Hepatocyte (in vitro differentiated cells): ENCODE measurements around the gene MORN4. TPM values are rescaled to one million over a fixed set of nuclear protein-coding genes. Genes with fewer than 3 reads are reported as not detected.

Experiments
- DNase-seq: peaks from one replicate; pipeline ENCODE4 v3.0.0-alpha.2; 2016; ENCODE audit warnings: low spot score
- H2AFZ ChIP-seq: fragments of 200-600 bp; sonication (generic); 2 replicates; pipeline ENCODE4 v1.6.0; 2016; ENCODE audit warnings: antibody characterized with exemption, mild to moderate bottlenecking
- H3K27ac ChIP-seq: fragments of 200-600 bp; sonication (generic); 2 replicates; pipeline ENCODE4 v1.5.1; 2016; ENCODE audit warnings: mild to moderate bottlenecking
- H3K27me3 ChIP-seq: fragments of 200-600 bp; sonication (generic); 2 replicates; pipeline ENCODE4 v1.6.1; 2016
- H3K36me3 ChIP-seq: fragments of 200-600 bp; sonication (generic); replicated peaks from 2 replicates; pipeline ENCODE4 v1.5.1; 2016; ENCODE audit warnings: low read depth; ENCODE audit not compliant: insufficient read depth
- H3K4me1 ChIP-seq: fragments of 200-600 bp; sonication (generic); 2 replicates; pipeline ENCODE4 v1.5.1; 2016; ENCODE audit warnings: mild to moderate bottlenecking, moderate library complexity; ENCODE audit not compliant: insufficient read depth
- H3K4me2 ChIP-seq: fragments of 200-600 bp; sonication (generic); 2 replicates; pipeline ENCODE4 v1.6.0; 2016
- H3K4me3 ChIP-seq: fragments of 200-600 bp; sonication (generic); 2 replicates; pipeline ENCODE4 v1.5.1; 2016; ENCODE audit warnings: mild to moderate bottlenecking
- H3K79me2 ChIP-seq: fragments of 200-600 bp; sonication (generic); 2 replicates; pipeline ENCODE4 v1.6.0; 2017; ENCODE audit warnings: mild to moderate bottlenecking
- H3K9me2 ChIP-seq: fragments of 200-600 bp; sonication (generic); replicated peaks from 2 replicates; pipeline ENCODE4 v1.6.0; 2017; ENCODE audit warnings: mild to moderate bottlenecking; ENCODE audit not compliant: insufficient read depth
- H3K9me3 ChIP-seq: fragments of 200-600 bp; sonication (generic); 2 replicates; pipeline ENCODE4 v1.5.1; 2016; ENCODE audit warnings: low read depth, mild to moderate bottlenecking
- H4K20me1 ChIP-seq: fragments of 200-600 bp; sonication (generic); 2 replicates; pipeline ENCODE4 v1.6.0; 2016; ENCODE audit warnings: mild to moderate bottlenecking; ENCODE audit not compliant: insufficient read depth, poor library complexity, severe bottlenecking
- EZH2 ChIP-seq: fragments of 200-600 bp; sonication (generic); IDR thresholded peaks from 2 replicates; pipeline ENCODE4 v1.6.1; 2016; ENCODE audit warnings: antibody characterized with exemption, mild to moderate bottlenecking, borderline replicate concordance
- EZH2phosphoT487 ChIP-seq: fragments of 200-600 bp; sonication (generic); IDR thresholded peaks from one replicate; pipeline ENCODE4 v1.6.1; 2018; ENCODE audit warnings: antibody characterized with exemption, mild to moderate bottlenecking, low read depth, moderate library complexity; ENCODE audit not compliant: unreplicated experiment, severe bottlenecking
- WGBS: methylation state at CpG from one replicate; pipeline ENCODE4 v1.1.6; 2016; ENCODE audit warnings: low lambda C conversion rate; ENCODE audit errors: missing lambda C conversion rate; 5-methylcytosine and 5-hydroxymethylcytosine counted together
- polyA plus RNA-seq: library from polyadenylated mRNA; unstranded; fragments of >200 nt; fragmentation: Nextera tagmentation; extraction: Ambion mirVana; gene quantifications from 2 replicates; pipeline ENCODE4 v1.2.1, GENCODE V29; 2016
- total RNA-seq: library from RNA; depleted of rRNA; stranded (reverse); fragments of >200 nt; gene quantifications from 2 replicates; pipeline ENCODE4 v1.2.3, GENCODE V29; 2014
- TF ChIP-seq, protein P1 (sequence below): fragments of 200-600 bp; sonication (generic); IDR thresholded peaks from 2 replicates; pipeline ENCODE4 v1.5.1; 2016; ENCODE audit warnings: antibody characterized with exemption, mild to moderate bottlenecking; ENCODE audit not compliant: poor library complexity

Gene MORN4
- total and polyA plus RNA-seq, 2 experiments from 2014 or later = 8.5 to 15.6 TPM

DNA sequence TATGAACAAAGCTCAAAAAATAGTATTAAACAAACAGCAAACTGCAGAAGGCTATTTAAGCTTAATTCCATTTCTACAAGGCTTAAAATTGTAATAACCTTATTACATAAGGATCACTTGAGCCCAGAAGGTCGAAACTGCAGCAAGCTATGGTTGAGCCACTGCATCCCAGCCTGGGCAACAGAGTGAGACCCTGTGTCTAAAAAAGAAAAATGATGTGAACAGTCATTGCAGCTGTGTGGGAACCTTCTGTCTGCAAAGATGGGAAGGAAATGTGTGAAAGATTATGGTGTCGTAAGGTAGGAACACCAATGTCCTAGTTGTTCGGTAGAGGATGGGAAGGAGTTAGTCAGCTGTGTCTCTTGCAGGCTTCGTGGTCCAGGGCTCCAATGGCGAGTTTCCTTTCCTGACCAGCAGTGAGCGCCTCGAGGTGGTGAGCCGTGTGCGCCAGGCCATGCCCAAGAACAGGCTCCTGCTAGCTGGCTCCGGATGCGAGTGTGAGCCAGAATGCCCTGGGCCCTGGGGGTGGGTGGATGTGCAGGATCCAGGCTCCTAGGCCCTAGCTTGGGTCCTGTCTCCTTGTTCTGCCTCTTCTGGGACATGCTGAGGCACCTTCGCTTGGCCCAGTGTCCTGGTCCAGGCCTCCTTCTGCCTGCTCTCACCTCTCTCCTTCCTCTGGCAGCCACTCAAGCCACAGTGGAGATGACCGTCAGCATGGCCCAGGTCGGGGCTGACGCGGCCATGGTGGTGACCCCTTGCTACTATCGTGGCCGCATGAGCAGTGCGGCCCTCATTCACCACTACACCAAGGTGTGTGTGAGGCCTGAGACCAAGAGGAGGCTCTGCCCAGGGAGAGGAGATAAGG, 34.7 kb downstream of the MORN4 start:
- no peaks in the 10 kb centered on the region for H4K20me1 ChIP-seq
- WGBS = 96% methylated on average over 19 of the region's 19 CpGs
- H2AFZ ChIP-seq = no peak overlapping the region
- H3K27me3 ChIP-seq = no peaks in the 10 kb centered on the region
- H3K4me1 ChIP-seq = no peaks in the 10 kb centered on the region
- no peak overlapping the region for H3K4me2 ChIP-seq
- H3K9me2 ChIP-seq = no peaks in the 10 kb centered on the region
- DNase-seq = no peak
- TF ChIP-seq, protein P1, sequence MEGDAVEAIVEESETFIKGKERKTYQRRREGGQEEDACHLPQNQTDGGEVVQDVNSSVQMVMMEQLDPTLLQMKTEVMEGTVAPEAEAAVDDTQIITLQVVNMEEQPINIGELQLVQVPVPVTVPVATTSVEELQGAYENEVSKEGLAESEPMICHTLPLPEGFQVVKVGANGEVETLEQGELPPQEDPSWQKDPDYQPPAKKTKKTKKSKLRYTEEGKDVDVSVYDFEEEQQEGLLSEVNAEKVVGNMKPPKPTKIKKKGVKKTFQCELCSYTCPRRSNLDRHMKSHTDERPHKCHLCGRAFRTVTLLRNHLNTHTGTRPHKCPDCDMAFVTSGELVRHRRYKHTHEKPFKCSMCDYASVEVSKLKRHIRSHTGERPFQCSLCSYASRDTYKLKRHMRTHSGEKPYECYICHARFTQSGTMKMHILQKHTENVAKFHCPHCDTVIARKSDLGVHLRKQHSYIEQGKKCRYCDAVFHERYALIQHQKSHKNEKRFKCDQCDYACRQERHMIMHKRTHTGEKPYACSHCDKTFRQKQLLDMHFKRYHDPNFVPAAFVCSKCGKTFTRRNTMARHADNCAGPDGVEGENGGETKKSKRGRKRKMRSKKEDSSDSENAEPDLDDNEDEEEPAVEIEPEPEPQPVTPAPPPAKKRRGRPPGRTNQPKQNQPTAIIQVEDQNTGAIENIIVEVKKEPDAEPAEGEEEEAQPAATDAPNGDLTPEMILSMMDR = no peak
- no peak for TF ChIP-seq EZH2
- TF ChIP-seq EZH2phosphoT487 = no peak
- H3K4me3 ChIP-seq = no peak overlapping the region
- no peaks in the 10 kb centered on the region for H3K9me3 ChIP-seq
- H3K27ac ChIP-seq = no peak overlapping the region
- H3K79me2 ChIP-seq = no peaks in the 10 kb centered on the region
- no peaks in the 10 kb centered on the region for H3K36me3 ChIP-seq

DNA sequence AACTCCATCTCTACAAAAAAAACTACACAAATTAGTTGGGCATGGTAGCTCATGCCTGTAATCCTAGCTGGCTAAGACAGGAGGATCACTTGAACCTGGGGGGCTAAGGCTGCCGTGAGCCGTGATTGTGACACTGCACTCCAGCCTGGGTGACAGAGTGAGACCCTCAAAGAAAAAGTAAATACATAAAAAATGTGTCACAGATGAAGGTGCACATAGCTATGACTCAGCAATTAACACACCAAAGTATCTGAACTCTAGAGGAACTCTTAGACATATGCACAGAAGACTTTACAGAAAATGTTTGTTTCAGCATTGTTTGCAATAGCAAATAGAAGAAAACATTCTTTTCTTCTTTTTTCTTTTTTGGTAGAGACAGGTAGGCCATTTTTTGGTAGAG, 35.5 kb downstream of the MORN4 start:
- DNase-seq = no peak
- no peaks in the 10 kb centered on the region for H3K36me3 ChIP-seq
- WGBS = 83% methylated on average over 2 of the region's 2 CpGs
- H3K9me2 ChIP-seq = no peaks in the 10 kb centered on the region
- H3K4me1 ChIP-seq = no peaks in the 10 kb centered on the region
- H3K9me3 ChIP-seq = no peaks in the 10 kb centered on the region
- no peaks in the 10 kb centered on the region for H4K20me1 ChIP-seq
- H3K79me2 ChIP-seq = no peaks in the 10 kb centered on the region
- no peaks in the 10 kb centered on the region for H3K27me3 ChIP-seq
- no peak overlapping the region for H3K4me3 ChIP-seq
- no peak overlapping the region for H3K27ac ChIP-seq
- TF ChIP-seq EZH2 (no peak), EZH2phosphoT487 (no peak)
- TF ChIP-seq, protein P1 = no peak
- H3K4me2 ChIP-seq = no peak overlapping the region
- no peak overlapping the region for H2AFZ ChIP-seq

DNA sequence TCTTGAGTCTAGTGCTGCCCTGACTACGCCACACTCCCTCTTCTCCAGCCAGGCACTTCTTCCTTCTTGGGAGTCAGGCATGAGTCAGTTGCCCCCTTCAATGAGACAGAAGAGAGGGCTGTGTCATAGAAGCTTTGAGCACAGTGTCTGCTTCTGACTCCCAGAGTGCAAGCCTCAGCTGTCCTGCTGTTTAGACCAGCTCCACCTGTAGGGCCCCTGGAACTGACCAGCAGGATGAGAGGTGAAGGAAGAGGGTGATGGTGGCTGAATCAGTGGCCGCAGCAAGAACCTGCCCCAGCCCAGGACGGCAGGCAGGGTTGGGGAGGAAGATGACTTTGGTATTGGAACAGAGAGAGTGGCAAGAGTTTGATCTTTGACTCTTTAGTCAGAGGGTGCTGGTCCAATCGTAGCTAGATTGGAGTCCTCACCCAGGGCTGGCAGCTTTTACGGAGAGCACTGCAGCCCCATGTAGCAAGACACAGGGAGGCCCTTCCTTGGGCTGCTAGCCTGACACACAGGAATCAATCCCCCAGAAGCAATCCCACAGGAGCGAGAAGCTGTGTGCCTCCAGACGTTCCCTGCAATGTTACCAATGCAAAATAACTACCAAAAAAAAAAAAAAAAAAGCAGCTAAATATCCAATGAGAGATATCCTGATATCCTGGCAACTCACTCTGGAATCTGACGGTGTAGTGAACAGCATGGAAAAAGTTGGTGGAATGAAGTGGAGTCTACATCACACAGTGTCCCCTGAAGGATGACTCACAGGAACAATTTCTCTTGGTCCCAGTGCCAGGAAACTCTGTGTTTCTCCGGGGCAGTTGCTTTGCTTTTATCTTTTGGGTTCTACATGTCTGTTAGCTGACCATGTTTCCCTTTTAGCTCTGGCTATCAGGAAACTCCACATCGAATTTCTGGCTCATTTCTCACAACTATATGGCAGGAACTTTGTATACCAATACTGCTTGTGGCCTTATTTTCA, 36.9 kb downstream of the MORN4 start:
- WGBS = 76% methylated on average over 10 of the region's 10 CpGs
- no peak overlapping the region for H3K4me3 ChIP-seq
- peak; percentile 61 for DNase-seq

More for the DNA sequence above, 36.9 kb downstream of the MORN4 start:
- Histone ChIP-seq H3K4me2 (no peak overlapping the region), H3K79me2 (no peaks in the 10 kb centered on the region), H3K27ac (peak overlapping the region; percentile 64), H3K36me3 (no peaks in the 10 kb centered on the region), H2AFZ (no peak overlapping the region), H3K4me1 (no peaks in the 10 kb centered on the region), H4K20me1 (no peaks in the 10 kb centered on the region), H3K9me3 (no peaks in the 10 kb centered on the region), H3K27me3 (no peaks in the 10 kb centered on the region), H3K9me2 (no peaks in the 10 kb centered on the region)
- no peak for TF ChIP-seq EZH2phosphoT487
- TF ChIP-seq EZH2 = no peak
- TF ChIP-seq, protein P1 = no peak
